SK-N-MC (cell line): ENCODE results near the gene DMRT1.

Experiments
- EZH2 ChIP-seq: fragments of 200-600 bp; sonication (generic); IDR thresholded peaks from one replicate; pipeline ENCODE4 v1.6.1; 2017; ENCODE audit warnings: antibody characterized with exemption
- POLR2AphosphoS5 ChIP-seq: IDR thresholded peaks from 2 replicates; pipeline ENCODE4 v1.6.1; 2012; ENCODE audit warnings: mild to moderate bottlenecking, low read depth, low read length, borderline replicate concordance

DNA sequence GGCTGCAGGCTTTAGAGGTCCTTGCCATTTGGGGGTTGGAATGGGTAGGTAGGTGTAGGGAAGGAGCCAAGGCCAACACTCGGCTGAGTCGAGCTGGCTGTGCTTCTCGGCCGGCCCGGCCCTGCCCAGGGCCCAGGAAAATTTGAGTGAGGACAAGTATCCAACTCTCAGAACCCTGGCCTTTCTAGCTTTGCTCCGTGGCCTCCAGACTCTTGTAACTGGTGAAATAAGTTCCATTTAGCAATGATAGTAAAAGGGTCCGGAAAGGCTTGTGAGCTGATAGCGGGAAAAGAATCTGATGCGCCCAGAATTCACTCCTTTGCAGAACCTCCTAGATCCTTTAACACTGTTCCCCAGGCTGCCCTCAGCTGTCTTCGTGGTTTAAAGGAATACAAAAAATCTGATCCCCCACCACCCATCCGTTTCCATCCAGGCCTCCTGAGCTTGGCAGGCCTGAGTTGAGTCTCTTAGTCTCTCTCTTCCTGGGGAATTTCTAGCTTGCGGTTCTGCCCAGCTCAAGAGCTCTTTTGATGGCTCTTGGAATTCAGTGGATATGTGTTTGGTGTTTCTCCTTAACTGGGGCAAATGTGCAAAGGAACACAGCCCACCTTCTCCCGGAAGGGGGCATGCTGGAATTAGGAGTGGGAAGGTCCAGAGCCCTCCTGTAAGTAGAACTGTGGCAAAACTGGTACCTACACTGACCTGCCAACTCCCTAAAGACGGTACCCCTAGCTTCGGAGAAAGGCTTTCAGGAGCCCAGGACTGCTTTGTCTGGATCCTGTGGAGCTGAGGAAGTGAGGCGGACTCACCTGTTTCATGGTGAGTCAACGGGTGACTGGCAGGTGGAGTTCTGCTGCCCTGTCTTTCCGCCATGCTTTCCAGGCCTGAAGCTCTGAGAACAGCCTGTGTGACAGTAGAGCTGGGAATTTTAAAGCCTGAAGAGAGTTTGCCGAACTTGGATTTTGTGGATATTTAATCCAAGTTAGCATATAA is 136.6 kb downstream of the DMRT1 start:
- TF ChIP-seq POLR2AphosphoS5 (no peak), EZH2 (no peak)
